GM20431 (cell line): ENCODE data around the gene DENND6B.

Source experiments
- in situ Hi-C: fragments of 300-500 bp; cut with MseI, MboI; formaldehyde crosslinking; loops from one replicate; pipeline ENCODE4 v1.15.0; 2020; ENCODE audit warnings: low sequenced_read_pairs; ENCODE audit not compliant: unreplicated experiment

DENND6B gene

DNA sequence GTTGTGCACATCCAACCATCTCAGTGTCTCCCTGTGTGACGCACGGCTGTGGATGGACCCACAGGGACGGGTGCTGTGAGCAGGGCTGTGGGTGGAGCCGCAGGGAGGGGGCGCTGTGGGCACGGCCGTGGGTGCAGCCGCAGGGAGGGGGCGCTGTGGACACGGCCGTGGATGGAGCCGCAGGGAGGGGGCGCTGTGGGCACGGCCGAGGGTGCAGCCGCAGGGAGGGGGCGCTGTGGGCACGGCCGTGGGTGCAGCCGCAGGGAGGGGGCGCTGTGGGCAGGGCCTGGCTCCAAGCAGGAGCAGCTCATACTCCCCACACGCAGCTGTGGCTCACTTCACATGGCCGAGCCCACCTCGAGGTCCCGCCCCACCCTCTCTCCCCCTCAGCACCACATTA lies 50.7 kb downstream of the DENND6B start:
- in situ Hi-C loops: loop anchor here (10.0 kb wide), 1 partner anchor 49 kb away; the partner anchor contains the start of gene DENND6B

DNA sequence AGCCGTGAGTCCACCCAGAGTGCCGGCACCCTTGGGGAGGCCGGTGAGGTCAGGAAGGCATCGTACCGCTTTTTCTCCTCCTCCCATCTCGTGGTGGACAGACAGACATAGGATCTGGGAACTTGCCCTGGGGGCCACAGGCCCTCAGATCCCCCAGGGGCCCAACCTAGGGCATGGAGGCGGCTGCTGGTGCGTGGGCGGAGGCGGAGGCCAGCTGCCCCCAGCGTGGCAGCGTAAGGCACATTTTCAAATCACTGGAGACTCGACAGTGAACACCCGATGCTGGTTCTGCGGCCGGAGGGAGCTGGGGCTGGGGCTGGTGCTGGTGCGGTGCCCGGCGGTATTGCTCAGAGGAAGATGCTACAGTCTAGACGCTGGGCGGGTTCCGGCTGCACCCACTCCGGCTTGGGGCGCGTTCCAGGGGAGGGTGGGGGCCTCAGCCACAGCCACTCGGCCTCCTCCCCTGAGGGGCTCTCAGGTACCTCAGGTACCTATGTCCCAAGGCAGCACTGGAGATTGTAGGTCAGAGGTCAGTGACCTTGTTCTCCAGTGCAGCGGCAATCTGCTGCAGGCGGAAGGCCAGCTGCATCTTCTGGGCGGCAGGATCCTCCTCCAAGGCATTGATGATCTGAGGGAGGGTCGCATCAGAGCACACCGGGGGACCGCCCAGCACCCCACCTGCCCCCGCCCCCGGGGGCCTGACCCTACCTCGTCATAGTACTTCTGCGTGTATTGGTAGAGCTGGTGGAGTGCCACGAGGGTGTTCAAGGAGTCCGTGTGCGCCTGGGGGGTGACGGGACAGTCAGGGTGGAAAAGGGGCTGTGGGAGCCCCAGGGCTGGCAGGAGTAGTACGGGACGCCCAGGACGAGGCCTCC lies 51.4 kb downstream of the DENND6B start:
- in situ Hi-C loops: loop anchor here (10.0 kb wide), 1 partner anchor 49 kb away; the partner anchor contains the start of gene DENND6B

DNA sequence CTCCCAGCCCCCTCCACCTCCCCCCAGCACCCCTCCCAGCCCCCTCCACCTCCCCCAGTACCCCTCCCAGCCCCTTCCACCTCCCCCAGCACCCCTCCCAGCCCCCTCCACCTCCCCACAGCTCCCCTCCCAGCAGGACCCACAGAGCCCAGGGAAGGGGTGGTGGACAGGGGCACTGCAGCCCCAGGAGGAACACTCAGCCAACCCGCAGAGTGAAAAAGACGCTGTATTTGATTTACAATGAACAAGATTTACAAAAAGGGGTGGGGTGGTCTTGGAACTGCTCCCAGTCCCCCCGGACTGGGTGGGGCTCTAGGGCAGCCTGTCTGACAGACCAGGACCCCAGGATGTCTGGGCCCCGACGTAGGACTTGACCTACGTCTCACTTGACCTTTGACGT lies 52.0 kb downstream of the DENND6B start:
- in situ Hi-C loops: loop anchor here (10.0 kb wide), 1 partner anchor 50 kb away; the partner anchor contains the start of gene DENND6B

DNA sequence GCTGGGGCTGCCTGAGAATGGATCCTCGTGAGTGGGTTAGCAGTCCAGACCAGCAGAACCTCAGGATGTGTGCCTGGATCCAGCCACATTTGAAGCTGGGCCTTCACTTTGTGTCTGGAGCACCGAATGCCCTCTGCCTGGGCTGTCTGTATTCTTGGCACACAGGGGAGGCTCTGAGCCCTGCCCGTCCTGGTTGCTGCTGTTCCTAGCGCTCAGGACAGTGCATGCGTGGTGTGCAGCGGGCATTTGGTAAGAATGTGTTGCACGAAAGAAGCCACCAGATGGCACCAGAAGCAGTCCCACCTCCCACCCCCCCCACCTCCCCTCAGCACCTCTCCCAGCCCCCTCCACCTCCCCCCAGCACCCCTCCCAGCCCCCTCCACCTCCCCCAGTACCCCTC lies 52.5 kb downstream of the DENND6B start:
- in situ Hi-C loops: loop anchor here (10.0 kb wide), 1 partner anchor 50 kb away; the partner anchor contains the start of gene DENND6B

DNA sequence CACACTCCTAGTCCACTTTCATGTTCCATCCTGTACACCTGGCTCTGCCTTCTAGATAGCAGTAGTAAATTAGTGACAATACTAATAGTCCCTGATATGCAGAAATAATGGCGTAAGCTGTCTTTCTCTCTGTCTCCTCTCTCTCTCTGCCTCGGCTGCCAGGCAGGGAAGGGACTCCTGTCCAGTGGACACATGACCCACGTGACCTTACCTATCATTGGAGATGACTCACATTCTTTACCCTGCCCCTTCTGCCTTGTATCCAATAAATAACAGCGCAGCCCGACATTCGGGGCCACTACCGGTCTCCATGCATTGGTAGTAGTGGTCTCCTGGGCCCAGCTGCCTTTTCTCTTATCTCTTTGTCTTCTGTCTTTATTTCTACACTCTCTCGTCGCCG lies 53.0 kb downstream of the DENND6B start:
- in situ Hi-C loops: loop anchor here (10.0 kb wide), 1 partner anchor 51 kb away; the partner anchor contains the start of gene DENND6B

DNA sequence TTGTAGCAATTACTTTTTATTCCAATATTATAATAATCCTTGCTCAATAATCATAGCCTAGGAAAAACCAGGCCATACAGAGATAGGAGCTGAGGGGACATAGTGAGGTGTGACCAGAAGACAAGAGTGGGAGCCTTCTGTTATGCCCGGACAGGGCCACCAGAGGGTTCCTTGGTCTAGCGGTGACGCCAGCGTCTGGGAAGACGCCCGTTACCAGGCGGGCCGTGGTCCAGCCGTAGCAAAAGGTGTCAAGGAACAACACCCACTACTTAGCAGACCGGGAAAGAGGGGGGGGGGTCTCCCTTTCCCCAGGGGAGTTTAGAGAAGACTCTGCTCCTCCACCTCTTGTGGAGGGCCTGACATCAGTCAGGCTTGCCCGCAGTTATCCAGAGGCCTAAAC lies 53.5 kb downstream of the DENND6B start:
- in situ Hi-C loops: loop anchor here (10.0 kb wide), 1 partner anchor 51 kb away; the partner anchor contains the start of gene DENND6B

DNA sequence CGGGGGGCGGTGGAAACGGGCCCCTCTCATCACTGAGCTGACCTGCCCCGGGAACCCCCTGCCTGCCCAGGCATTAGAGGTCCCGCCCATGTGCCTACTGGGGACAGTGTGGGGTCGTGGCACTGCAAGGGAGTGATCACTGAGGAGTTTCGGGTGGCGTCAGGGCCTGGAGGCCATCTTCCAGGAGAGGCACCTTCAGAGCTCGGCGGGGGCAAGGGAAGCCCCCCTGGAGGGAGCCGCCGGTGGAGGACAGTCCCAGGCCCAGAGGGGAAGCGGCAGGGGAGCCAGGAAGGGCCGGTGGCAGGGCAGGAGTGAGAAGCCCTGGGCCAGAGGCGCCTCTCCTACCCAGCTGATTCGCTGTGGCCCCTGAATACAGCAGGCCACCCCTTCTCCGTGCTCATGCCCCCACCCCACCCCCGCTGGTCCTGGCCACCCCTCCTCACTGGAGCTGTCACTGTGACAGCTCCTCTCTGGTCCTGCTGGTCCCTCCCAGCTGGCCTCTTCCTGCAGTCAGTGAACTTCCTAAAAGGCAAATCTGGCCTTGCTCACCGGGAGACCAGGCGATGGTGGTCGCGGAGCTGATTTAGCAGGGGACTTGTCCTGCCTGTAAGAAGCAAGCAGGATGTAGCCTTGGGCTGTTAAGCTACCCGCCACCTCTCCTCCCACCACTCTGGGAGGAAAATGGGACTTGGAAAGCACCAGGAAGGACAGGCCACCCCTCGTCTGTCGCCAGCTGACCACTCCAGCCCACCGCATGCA lies 54.6 kb downstream of the DENND6B start:
- in situ Hi-C loops: loop anchor here (10.0 kb wide), 1 partner anchor 53 kb away; the partner anchor contains the start of gene DENND6B

DNA sequence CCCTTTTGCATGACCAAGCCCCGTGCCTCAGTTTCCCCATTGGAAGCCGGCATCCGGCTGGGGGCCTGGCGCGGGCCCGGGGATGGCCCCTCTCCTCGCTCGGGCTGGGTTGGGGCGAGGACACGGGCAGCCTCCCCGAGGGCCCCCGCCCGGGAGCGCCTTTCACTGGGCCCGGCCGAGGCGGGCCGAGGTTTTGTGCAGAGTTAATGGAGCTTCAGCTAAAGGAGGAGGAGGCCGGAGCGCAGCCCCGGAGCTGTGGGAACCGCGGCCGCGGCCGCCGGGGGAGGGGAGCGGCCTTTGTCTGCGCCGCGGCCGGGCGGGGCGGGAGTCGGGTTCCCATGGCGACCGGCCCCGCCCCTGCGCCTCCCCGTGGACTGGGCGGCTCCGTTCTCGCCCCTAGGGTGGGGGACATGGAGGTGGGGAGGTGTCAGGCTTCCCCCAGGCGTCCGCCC lies 55.3 kb downstream of the DENND6B start:
- in situ Hi-C loops: loop anchor here (10.0 kb wide), 1 partner anchor 53 kb away; the partner anchor contains the start of gene DENND6B

DNA sequence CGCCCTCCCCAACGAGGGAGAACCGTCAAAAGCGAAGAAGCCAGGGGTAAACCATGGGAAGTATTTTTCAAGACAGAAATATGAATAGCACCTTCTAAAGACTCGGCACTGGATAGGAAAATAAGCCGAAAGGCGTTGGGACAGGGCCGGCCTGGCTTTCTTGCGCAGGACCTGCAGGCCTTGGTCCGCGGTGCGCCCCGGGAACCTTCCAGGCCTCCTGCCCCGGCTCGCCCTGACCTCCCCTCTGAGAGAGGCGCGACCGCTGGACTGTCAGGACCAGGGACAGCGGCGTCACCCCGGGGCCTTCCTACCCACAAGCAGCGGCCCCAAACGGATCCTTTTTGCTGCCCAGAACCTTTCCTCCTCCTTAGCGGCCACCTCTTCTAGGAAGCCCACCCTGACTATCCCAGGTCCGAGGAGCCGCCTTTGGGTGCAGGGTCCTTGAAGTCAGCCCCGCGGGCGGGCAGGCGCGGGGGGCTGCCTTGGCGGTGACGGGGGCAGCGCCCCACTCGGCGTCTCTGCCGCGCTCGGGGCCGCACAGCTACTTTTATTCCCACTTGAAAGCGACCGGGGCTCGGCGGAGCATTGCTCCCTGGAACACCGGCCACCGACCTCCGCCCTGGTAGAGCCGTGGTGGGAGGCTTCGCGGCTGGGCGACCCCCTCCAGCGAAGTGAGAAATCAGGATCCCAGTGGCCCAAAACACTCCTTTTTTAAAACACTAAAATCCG lies 56.0 kb downstream of the DENND6B start:
- in situ Hi-C loops: loop anchor here (10.0 kb wide), 1 partner anchor 54 kb away; the partner anchor contains the start of gene DENND6B

DNA sequence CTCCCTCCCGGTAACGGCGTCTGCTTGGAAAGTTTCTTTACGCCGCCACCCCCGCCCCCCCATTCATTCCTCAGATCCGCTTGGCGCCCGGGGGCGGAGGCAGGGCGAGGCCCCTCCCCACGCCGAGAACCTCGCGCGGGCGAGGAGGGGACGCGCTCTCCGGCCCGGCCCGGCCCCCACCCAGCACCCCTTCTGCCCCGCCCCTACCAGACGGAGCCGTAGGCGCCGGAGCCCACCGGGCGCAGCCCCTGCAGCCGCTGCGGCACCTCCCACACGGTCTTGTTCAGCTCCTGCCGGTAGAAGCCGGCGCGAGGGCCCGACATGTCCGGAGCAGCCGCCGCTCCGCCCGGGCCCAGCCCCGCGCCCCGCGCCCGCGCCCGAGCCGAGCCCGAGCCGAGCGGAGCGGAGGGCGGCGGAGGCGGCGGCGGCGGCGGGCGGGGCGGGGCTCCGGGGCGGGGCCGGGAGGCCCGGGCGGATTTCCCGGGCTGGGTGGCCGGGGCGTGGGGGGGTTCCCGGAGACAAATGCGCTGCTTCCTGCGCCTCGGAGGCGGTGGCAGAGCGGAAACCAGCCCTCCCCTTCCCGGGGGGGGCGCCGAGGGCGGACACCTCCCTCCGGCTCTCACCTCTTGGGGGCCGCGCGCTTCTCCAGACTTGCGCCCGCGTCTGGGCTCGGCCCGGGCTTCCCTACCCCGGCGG lies 56.7 kb downstream of the DENND6B start, which contains the start of gene MAPK11:
MAPK11 (minus strand) TSS at position 411 of the 696 bp plus-strand sequence; CDS start at position 323, 88 bp downstream.
- in situ Hi-C loops: loop anchor here (10.0 kb wide), 1 partner anchor 55 kb away; the partner anchor contains the start of gene DENND6B

DNA sequence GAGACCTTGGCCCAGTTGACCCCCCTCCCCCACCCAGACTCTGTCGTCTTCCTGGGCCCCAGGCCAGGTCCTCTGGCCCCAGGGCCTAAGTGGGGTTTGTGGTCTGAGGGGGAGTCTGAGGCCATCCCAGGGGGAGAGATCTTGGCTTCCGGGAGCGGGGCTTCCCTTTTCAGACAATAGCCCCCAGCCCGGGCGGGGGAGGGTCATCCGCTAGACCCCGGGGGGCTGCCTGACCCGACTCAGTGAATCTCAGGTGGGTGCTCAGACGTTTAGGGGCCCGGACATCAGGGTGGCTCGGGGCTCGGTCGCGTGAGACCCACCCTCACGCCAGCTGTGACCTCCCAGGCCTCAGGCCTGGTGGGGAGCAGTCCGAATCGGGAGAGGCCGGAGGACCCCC lies 57.2 kb downstream of the DENND6B start:
- in situ Hi-C loops: no loop called here

DNA sequence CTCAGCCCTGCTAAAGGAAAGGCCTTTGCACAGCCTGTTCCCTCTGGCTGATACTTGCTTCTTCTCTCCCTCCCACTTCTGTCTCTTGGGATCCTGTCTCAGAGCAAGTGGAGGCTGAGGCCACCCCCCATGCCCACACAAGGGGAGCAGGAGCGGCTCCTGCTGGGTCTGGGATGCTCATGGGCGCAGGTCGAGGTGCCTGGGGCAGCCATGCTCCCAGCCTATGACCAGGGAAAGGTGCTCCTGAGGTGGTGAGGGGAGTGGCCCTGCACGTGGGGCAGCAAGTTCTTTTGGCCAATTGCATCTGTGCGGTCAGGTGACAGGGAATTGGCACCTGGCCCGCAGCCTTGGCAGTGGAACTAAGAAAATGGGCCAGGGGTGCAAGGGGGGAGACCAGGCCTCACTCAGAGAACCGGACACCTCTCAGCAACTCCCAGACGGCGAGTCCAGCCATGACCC lies 58.1 kb downstream of the DENND6B start:
- in situ Hi-C loops: no loop called here

DNA sequence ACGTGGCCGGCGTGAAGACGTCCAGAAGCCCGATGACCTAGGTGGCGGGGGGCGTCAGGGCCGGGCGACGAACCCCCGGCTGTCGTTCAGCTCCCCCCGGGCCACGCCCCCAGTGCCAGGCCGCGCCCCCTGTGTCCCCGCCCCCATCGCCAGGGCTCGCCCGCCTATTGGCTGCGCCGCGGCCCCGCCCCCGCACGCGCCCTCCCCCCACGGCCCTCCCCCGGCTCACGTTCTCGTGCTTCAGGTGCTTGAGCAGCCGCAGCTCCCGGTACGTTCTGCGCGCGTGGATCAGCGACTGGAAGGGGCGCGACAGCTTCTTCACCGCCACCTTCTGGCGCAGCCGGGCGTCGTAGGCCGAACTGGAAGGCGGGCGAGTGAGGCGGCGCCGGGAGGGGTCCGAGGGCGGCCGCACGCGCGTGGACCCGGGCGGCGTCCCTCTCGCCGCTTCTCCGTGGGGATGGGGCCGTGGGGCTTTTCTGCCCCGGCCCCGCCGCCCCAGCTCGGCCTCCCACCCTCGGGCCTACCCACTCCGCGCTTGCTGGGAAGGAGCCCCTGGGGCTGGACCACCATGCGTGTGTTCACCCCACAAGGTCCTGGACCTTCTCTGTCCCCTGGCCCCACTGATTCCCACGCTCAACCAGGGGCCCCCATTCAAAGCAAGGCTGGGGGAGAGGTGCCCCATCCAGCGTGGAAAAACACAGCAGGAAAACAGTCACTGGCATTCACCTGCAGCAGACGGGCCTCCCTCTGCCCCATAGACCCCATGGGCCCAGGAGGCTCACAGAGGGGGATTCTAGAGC lies 59.0 kb downstream of the DENND6B start:
- in situ Hi-C loops: no loop called here

DNA sequence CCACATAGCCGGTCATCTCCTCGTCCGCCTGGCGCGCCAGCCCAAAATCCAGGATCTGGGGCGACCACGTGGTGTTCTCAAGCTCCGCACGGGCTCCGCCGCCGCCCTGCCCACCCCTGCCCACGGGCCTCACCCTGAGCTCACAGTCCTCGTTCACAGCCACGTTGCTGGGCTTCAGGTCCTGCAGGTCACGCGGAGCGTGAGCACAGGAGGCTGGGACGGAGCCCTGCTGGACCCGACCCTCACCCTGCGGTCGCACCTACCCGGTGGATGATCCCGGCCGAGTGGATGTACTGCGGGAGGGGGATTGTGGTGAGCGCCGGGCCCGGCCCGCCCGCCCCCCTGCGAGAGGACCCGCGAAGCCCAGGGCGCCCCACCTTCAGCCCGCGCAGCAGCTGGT lies 59.8 kb downstream of the DENND6B start:
- in situ Hi-C loops: no loop called here

DNA sequence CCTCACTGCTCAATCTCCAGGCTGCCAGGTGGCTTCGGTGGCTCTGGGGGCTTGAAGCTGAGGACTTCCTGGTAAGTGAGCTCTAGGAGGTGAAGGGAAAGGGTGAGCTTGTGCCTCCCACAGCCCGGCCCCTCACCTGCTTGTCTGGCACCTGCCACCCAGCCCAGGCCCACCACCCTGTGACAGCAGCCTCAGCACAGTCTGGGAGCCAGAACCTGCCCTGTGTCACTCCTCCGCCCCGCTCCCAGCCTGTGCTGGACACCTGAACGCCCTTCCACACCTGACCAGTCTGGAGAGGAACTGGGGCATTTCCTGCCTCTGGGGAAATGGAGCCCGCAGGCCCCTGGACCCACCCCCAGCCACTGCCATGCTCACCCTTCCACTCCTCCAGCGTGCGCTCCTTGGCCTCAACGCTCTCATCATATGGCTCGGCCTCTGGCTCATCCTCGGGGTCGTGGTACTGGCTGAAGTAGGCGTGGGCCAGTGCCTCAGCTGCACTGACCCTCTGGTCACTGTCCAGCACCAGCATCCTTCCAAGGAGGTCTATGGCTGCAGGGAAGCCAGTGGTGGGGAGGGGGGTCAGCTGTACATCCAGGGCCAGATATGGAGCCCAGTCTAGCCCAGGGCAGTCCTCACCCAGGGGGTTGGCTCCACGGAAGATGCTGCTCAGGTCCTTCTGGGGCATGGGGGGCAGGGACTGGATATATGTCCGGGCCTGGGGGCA lies 61.7 kb downstream of the DENND6B start:
- in situ Hi-C loops: no loop called here

DNA sequence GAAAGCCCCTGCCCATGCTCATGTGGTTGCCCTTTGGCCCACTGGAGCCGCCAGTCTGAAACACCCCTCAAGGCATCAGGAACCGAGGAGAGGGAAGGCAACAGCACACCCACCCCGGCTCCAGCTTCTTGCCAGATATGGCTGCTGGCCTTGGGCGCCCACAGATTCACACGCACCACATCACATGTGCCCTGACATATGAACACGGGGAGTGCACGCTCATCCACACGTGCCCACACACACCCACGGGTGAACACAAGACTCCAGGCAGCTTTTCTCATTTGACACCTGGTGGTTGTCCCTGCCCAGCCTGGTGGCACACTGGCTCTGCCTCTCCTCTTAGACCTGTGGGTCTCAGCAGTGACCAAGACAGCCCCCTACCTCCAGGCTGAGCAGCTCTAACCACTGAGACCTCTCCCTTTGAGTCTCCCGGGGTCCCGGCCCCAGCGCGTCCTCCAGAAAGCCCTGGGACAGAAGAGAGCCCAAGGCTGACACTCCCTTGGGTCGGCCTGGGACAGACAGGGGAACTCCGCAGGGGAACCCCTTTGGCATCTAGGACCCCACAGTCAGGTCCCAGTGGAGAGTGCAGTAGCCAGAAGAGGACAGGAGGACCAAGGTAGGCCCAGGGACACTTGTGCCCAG lies 62.6 kb downstream of the DENND6B start:
- in situ Hi-C loops: no loop called here

DNA sequence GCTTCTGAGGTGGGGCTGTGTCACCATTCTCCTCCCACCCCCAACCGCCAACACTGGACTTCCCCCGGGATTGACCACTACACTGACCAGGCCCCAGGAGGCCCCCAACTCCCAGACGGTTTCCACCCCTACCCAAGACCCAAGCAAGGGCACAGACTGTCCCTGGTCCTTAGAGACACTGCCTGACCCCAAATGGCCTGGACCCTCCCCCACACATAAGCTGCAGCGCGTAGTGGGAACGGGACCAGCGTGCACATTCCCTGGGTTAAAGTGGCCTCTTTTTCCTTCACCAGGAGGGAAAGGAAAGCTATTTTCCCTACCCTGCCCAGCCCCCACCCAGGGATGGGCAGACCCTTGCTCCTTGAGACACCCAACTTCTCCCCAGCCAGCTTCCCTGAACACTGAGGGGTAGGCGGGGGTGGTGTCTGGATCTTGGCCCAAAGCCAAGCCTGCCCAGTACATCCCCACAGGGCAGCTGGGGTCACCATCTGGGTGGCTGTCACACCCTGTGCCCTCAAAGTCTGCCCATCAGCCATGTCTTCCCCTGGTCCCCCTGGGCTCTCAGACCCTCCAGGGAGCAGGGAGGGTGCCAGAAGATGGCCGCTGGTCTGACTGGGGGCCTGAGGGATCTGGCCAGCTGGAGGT lies 63.7 kb downstream of the DENND6B start:
- in situ Hi-C loops: no loop called here
